HEK293T (cell line): Measurements from ENCODE around the gene NABP1.

Experiments
- CTCF ChIA-PET: fragments of 350-600 bp; formaldehyde crosslinking; extraction: SDS; loops from one replicate; lab custom pipeline; 2021; ENCODE audit warnings: antibody characterized with exemption, inconsistent platforms; lab: Yijun Ruan, JAX
- POLR2A ChIA-PET: fragments of 350-600 bp; formaldehyde crosslinking; extraction: SDS; loops from one replicate; lab custom pipeline; 2020; ENCODE audit warnings: antibody characterized with exemption, inconsistent platforms; lab: Yijun Ruan, JAX
- DNase-seq: peaks from one replicate; pipeline ENCODE4 v3.0.0; 2012; ENCODE audit warnings: mixed read lengths; ENCODE audit errors: extremely low spot score
- ARNT ChIP-seq: fragments of 450-650 bp; IDR thresholded peaks from 2 replicates; pipeline ENCODE4 v1.6.1; 2017; ENCODE audit warnings: mild to moderate bottlenecking
- BHLHE40 ChIP-seq: fragments of 450-650 bp; IDR thresholded peaks from 2 replicates; pipeline ENCODE4 v1.6.1; 2016; ENCODE audit warnings: mild to moderate bottlenecking, moderate library complexity, borderline replicate concordance
- CTBP1 ChIP-seq: fragments of 450-650 bp; IDR thresholded peaks from 2 replicates; pipeline ENCODE4 v1.6.1; 2016; ENCODE audit warnings: borderline replicate concordance
- ELF4 ChIP-seq: fragments of 450-650 bp; IDR thresholded peaks from 2 replicates; pipeline ENCODE4 v1.6.1; 2017; ENCODE audit warnings: antibody characterized with exemption
- FOXA1 ChIP-seq: fragments of 450-650 bp; IDR thresholded peaks from 2 replicates; pipeline ENCODE4 v1.6.1; 2016; ENCODE audit warnings: mild to moderate bottlenecking
- FOXK2 ChIP-seq: fragments of 450-650 bp; IDR thresholded peaks from 2 replicates; pipeline ENCODE4 v1.6.1; 2016; ENCODE audit warnings: mild to moderate bottlenecking
- FOXM1 ChIP-seq: fragments of 450-650 bp; IDR thresholded peaks from 2 replicates; pipeline ENCODE4 v1.6.1; 2017; ENCODE audit warnings: mild to moderate bottlenecking, borderline replicate concordance
- HDGF ChIP-seq: fragments of 450-650 bp; IDR thresholded peaks from 2 replicates; pipeline ENCODE4 v1.6.1; 2017; ENCODE audit warnings: antibody characterized with exemption, borderline replicate concordance
- L3MBTL2 ChIP-seq: fragments of 450-650 bp; conservative IDR thresholded peaks from 2 replicates; pipeline ENCODE4 v1.6.1; 2016; ENCODE audit warnings: mild to moderate bottlenecking
- LEF1 ChIP-seq: fragments of 450-650 bp; IDR thresholded peaks from 2 replicates; pipeline ENCODE4 v1.6.1; 2017; ENCODE audit warnings: mild to moderate bottlenecking, borderline replicate concordance
- NFRKB ChIP-seq: fragments of 450-650 bp; IDR thresholded peaks from 2 replicates; pipeline ENCODE4 v1.6.1; 2016; ENCODE audit warnings: mild to moderate bottlenecking, moderate library complexity
- SP1 ChIP-seq: fragments of 450-650 bp; IDR thresholded peaks from 2 replicates; pipeline ENCODE4 v1.6.1; 2017
- SUZ12 ChIP-seq: fragments of 450-650 bp; IDR thresholded peaks from 2 replicates; pipeline ENCODE4 v1.6.1; 2016; ENCODE audit warnings: mild to moderate bottlenecking
- TARDBP ChIP-seq: fragments of 450-650 bp; IDR thresholded peaks from 2 replicates; pipeline ENCODE4 v1.6.1; 2016
- ZNF384 ChIP-seq: fragments of 450-650 bp; IDR thresholded peaks from 2 replicates; pipeline ENCODE4 v1.6.1; 2016
- TF ChIP-seq, protein P1 (sequence below): fragments of 450-650 bp; IDR thresholded peaks from 2 replicates; pipeline ENCODE4 v1.6.1; 2016

The NABP1 gene

GRCh38 chr2:191645434-191646162, 32.3 kb upstream of the NABP1 start:
- DNase-seq, result no peak
- TF ChIP-seq BHLHE40 (no peak), ELF4 (no peak), SUZ12 (no peak), FOXA1 (no peak), ARNT (no peak), FOXK2 (no peak), HDGF (no peak), CTBP1 (no peak), LEF1 (no peak), NFRKB (no peak), ZNF384 (no peak), TARDBP (no peak), L3MBTL2 (no peak), FOXM1 (no peak), SP1 (no peak)
- TF ChIP-seq, protein P1, sequence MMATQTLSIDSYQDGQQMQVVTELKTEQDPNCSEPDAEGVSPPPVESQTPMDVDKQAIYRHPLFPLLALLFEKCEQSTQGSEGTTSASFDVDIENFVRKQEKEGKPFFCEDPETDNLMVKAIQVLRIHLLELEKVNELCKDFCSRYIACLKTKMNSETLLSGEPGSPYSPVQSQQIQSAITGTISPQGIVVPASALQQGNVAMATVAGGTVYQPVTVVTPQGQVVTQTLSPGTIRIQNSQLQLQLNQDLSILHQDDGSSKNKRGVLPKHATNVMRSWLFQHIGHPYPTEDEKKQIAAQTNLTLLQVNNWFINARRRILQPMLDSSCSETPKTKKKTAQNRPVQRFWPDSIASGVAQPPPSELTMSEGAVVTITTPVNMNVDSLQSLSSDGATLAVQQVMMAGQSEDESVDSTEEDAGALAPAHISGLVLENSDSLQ, result no peak
- CTCF ChIA-PET, result no interaction called here
- POLR2A ChIA-PET, result interaction anchor here (1.2 kb wide), 1 partner anchor 32 kb away, joined by 3 read pairs; the partner anchor contains the start of gene NABP1

DNA sequence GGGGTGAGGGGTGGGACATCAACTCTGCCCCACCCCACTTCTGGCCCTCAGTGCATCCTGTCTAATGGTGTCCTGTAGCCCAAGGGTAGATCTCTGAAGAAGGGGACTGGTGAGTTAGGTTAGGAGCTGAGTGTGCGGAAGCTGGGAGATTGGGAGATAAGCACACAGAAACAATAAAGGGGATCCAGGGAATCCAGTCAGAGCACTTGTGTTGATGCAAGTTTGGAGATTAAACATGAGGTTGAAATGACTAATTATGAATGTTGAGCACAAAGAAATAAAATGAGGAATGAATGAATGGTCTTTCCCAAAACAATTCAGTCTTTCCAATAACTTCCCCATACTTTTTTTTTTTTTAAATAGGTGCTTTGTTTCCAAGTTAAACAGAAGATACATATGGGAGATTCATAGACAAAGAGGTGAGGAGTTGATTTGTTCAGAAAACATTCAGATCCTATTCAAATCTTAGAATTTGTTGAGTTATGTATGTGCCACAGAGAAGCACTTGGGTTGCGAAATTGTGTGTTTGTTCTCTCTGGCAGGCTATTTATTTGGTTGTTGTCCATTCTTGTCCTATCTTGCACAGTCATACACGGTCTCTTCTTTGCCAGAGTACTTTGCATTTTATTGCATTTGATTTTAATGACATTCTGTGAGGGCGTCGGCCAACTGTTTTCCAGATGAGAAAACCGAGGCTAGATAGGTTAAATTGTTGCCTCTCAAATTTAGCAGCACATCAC, 31.6 kb upstream of the NABP1 start:
- no peak for DNase-seq
- ChIA-PET CTCF (no interaction called here), POLR2A (no interaction called here)
- no peak for TF ChIP-seq ARNT
- TF ChIP-seq ELF4, result no peak
- TF ChIP-seq, protein P1, result no peak

DNA sequence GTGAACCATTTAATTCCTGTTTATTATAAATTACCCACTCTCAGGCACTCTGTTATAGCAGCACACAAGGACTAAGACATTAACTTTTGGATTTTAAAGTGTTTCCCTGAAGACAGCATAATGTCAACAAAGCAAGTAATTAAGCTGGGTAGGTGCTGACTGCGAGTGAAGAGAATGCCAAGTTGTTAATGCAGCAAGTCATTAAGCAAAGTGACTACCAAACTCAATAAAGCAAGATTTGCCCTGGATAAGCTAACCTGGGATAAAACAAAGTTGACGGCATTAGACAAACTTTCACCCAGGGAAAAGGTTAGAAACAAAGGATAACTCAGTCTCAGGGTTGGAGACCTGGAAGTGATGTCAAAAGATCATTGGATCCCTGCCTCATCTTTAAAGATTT, 28.4 kb upstream of the NABP1 start:
- POLR2A ChIA-PET, result no interaction called here
- TF ChIP-seq HDGF (no peak), NFRKB (no peak), ARNT (no peak), BHLHE40 (no peak)
- DNase-seq, result no peak
- CTCF ChIA-PET, result no interaction called here

DNA sequence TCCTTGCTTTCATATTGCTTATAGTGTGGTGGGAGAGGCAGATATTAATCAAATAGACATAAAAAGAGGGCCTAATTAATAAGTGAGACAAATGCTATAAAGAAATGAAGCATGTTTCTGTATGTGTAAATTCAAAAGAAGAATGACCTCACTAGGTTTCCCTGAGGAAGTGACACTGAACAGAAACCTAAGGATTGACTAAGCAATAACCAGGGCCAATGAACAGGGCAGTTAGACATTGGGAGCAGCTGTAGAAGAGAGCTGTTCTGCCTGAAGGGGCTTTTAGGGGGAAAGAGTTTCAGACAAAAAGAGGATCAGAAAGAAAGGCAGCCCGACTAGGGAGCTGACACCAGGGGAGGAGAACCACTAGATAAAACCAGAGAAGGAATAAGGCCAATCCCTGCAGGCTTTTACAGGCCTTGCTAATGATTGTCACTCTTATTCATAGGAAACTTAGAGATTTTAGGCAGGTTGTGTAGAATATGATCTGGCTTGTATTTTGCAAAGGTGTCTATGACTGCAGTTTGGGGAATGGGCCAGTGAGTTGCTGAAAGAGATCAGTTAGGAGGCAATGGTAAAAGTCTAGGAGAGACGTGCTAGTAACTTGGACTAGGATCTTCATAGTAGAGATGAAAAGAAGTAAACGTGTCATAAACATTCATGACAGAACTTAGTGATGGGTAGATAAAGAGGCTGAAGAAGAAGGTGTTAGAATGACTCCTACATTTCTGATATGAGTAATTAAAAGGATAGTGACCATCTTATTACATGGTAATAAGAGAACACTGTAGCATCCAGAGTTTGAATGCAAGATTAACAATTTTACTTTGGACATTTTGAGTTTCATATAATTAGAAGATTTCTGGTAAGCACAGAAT, 26.8 kb upstream of the NABP1 start:
- no peak for DNase-seq
- CTCF ChIA-PET, result no interaction called here
- TF ChIP-seq SP1 (no peak), FOXM1 (no peak), HDGF (no peak), CTBP1 (no peak), TARDBP (no peak), ZNF384 (no peak), BHLHE40 (no peak), ARNT (no peak), FOXK2 (no peak), ELF4 (no peak), NFRKB (no peak), LEF1 (no peak), FOXA1 (no peak), L3MBTL2 (no peak), SUZ12 (no peak)
- TF ChIP-seq, protein P1, result no peak
- POLR2A ChIA-PET, result no interaction called here

GRCh38 chr2:191653667-191654391, 24.1 kb upstream of the NABP1 start:
- TF ChIP-seq LEF1, result no peak
- TF ChIP-seq, protein P1, result no peak
- TF ChIP-seq FOXA1, result no peak
- TF ChIP-seq FOXK2, result no peak
- POLR2A ChIA-PET, result no interaction called here
- DNase-seq, result no peak
- CTCF ChIA-PET, result no interaction called here
